ENCODE results near the gene CACTIN.
"Not testable (repeated sequence)": the region's sequence is repeated elsewhere in the genome, so short reads cannot be mapped to it uniquely, and the experiment has no call there.

The CACTIN gene

DNA sequence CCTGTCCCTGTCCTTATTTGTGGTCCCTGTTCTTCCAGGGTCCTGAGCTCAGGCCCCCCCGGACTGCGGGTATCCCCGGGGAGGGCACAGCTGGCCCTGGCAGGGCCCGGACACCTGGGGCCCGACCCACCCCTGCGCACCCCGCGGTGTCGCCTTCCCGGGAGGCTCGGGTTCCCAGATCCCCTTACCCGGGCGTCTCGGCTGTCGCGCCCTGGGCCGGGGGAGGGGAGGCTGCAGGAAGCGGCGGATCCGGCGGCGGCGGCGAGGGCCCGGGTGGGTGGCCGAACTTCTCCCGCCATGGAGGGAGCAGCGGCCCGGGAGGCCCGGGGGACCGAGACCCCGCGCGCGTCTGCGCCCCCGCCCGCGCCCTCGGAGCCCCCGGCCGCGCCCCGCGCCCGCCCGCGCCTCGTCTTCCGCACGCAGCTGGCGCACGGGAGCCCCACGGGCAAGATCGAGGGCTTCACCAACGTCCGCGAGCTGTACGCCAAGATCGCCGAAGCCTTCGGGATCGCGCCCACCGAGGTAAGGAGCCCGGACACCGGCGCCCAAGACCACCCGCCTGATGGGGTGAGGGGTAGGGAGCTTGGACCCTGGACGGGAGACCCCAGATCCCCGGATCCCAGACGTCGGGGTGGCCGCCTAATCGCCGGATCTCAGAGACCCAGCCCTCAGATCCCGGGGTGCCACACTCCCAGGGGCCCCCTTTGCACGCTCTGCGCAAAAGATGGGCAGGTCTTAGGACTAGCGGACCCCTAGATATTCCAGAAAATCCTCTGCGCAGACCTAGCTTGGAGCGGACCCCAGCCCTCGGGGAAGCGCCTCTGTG, 41.1 kb downstream of the CACTIN start, which contains the start of gene GIPC3:
GIPC3 (plus strand) TSS at position 178 of the 826 bp plus-strand sequence; CDS start at position 298, 120 bp downstream.
- no peak for DNase-seq

DNA sequence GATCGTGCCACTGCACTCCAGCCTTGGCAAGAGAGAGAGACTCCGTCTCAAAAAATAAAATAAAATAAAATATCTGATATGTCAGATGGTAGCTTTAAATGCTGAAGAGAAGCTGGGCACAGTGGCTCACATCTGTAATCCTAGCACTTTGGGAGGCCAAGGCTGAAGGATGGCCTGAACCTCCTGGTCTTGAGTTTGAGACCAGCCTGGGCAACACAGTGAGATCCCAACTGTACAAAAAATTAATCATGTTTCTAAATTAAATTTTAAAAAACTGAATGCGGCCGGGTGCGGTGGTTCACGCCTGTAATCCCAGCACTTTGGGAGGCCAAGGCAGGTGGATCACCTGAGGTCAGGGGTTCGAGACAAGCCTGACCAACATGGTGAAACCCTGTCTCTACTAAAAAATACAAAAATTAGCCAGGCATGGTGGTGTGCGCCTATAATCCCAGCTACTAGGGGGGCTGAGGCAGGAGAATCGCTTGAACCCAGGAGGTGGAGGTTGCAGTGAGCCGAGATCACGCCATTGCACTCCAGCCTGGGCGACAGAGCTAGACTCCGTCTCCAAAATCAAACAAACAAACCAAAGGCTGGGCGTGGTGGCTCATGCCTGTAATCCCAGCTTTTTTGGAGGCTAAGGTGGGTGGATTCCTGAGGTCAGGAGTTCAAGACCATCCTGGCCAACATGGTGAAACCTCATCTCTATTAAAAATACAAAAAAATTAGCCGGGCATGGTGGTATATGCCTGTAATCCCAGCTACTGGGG, 42.4 kb downstream of the CACTIN start:
- DNase-seq, result not testable (repeated sequence)

GRCh38 chr19:3581792-3582191, 44.8 kb downstream of the CACTIN start:
- not testable (repeated sequence) for DNase-seq

- no peak for DNase-seq
Observed at GRCh38 chr19:3580156-3580934, 46.2 kb downstream of the CACTIN start.

GRCh38 chr19:3578390-3578789, 48.2 kb downstream of the CACTIN start:
- DNase-seq, result no peak

- peak in 1 of 2 experiments; percentile 35 for DNase-seq
Observed at GRCh38 chr19:3577723-3578344, 48.8 kb downstream of the CACTIN start.

GRCh38 chr19:3576696-3577443, 49.7 kb downstream of the CACTIN start:
- DNase-seq, result peak in 1 of 2 experiments; percentile 31

GRCh38 chr19:3575949-3576673, 50.5 kb downstream of the CACTIN start:
- no peak for DNase-seq

- DNase-seq, result no peak
Observed at GRCh38 chr19:3575260-3575741, 51.3 kb downstream of the CACTIN start.

DNA sequence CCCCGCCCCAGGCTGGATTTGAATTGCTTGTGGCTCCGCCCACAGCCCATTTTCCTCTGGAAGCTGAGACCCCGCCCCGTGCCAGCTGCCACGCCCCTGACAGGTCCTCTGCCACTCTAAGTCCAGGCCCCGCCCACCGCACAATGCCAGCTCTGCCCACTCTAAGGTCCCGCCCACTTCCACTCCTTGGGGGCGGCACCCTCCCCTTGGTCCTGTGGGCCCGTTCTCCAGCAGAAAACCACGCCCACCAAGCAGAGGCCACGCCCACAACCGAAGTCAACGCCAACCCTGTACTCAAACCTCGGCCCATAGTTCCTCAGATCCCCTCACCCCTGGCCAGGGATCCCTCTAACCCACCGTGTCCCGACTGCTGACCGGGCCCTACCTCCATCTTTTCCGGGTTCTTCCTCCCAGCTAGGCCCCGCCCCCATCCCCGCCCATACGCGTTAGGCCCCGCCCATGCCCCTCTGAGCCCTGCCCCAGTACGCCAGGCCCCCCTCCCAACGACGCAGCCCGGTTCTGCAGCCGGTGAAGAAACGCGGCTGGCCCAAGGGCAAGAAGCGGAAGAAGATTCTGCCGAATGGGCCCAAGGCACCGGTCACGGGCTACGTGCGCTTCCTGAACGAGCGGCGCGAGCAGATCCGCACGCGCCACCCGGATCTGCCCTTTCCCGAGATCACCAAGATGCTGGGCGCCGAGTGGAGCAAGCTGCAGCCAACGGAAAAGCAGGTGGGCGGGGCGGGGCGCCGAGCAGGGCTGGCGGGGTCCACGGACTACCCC, 52.5 kb downstream of the CACTIN start:
- peak; percentile 54 to 56 for DNase-seq

GRCh38 chr19:3573162-3573857, 53.3 kb downstream of the CACTIN start:
- no peak for DNase-seq

- no peak for DNase-seq
Observed at GRCh38 chr19:3572855-3573161, 53.8 kb downstream of the CACTIN start, which contains the start of gene HMG20B. HMG20B (plus strand) TSS chr19:3572944; CDS start chr19:3573310, 366 bp downstream.

- DNase-seq, result peak; percentile 94 to 96
Observed at GRCh38 chr19:3572132-3572854, 54.3 kb downstream of the CACTIN start.

DNA sequence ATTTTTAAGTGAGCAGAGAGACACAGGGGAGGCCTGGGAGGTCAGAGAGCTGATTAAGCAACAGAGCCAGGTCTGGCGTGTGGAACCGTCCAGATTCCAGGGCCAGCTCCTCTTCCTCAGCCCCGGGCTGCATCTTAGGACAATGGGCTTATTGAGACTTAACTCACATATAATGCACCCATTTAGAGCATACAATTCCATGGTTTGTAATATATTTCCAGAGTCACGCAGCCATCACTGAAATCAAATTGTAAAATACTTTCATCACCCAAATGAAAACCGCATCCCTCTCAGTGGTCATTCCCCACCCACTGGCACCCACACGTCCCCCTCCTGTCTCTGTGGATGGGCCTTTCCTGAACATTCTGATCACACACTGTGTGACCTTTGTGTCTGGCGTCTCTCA, 56.0 kb downstream of the CACTIN start:
- no peak for DNase-seq

- DNase-seq, result not testable (repeated sequence)
Observed at GRCh38 chr19:3570042-3570441, 56.5 kb downstream of the CACTIN start.

GRCh38 chr19:3565139-3565538, 61.5 kb downstream of the CACTIN start:
- no peak for DNase-seq

DNA sequence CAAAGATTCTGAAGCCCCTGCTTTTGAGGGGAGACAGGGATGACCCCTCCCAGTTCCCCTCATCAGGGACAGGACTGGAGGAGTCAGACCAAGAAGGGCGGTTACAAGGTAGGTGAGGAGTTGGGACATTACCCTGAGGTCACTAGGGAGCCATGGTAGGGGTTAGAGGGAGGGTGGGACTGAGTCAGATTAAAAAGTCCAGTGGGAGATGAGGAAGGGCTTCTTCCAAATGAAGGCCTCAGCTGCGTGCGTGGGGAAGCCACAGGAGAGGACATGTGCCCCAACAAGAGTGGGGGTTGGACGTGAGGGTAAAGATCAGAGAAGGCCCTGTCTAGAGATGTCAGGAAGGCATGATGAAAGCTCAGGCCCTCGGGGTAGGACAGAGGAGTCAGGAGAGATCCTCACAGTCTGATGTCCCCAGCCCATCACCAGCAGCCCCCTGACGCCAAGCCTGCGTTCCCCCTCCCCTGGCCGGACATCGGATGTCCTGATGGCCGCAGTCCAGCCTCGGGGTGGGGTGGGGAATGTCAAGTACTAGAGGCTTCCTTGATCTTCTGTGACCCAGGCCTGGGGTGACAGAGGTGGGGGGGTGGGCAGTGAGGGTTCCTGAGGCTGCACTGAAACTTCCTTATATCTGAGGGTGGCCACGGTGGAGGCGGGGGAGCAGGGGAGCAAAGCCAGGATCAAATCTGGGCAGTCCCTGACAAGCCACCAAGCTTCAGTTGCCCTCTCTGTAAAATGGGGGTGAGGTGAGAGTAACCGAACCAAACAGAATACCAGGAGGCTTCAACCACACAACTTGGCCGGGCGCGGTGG, 62.7 kb downstream of the CACTIN start:
- DNase-seq, result no peak

Measured in NCI-H1930 (cell line).